Vagina (tissue), 2 donors: ENCODE measurements around the gene NCR3LG1. TPM values are rescaled to one million over a fixed set of nuclear protein-coding genes. Genes with fewer than 3 reads are reported as not detected.

Experiments used
- DNase-seq, 2 donors: peaks; one replicate each; pipeline ENCODE4 v3.0.0-alpha.2; 2017; ENCODE audit errors: extremely low spot score in 2 of 2
- H3K27ac ChIP-seq: fragments of 200-600 bp; sonication (generic); one replicate; pipeline ENCODE4 v1.5.1; 2019
- H3K27me3 ChIP-seq: fragments of 200-600 bp; sonication (generic); one replicate; pipeline ENCODE4 v1.5.1; 2019
- H3K36me3 ChIP-seq, 2 donors: fragments of 200-600 bp; sonication (generic); one replicate each; pipeline ENCODE4 v1.5.1; 2017 to 2019
- H3K4me1 ChIP-seq: fragments of 200-600 bp; sonication (generic); one replicate; pipeline ENCODE4 v1.5.1; 2019
- H3K4me3 ChIP-seq, 2 donors: fragments of 200-600 bp; sonication (generic); 1 replicate in 1 of 2; 2 replicates in 1 of 2; pipeline ENCODE4 v1.5.1; 2016 to 2019
- H3K9me3 ChIP-seq: fragments of 200-600 bp; sonication (generic); one replicate; pipeline ENCODE4 v1.5.1; 2019
- CTCF ChIP-seq, 3 experiments: fragments of 450-650 bp in 2 of 3; fragments of 200-600 bp in 1 of 3; sonication (generic) in 1 of 3; IDR thresholded peaks; one replicate each; pipeline ENCODE4 v1.5.1; 2017 to 2019; ENCODE audit warnings: antibody characterized with exemption in 3 of 3, mild to moderate bottlenecking in 2 of 3, moderate library complexity in 2 of 3
- POLR2A ChIP-seq, 2 donors: fragments of 450-650 bp; IDR thresholded peaks; one replicate each; pipeline ENCODE4 v1.6.1; 2017; ENCODE audit warnings: antibody characterized with exemption in 2 of 2, mild to moderate bottlenecking in 2 of 2, moderate library complexity in 2 of 2
- POLR2AphosphoS5 ChIP-seq, 2 donors: sonication (generic); formaldehyde crosslinking; IDR thresholded peaks; one replicate each; pipeline ENCODE4 v1.9.0; 2017; ENCODE audit warnings: antibody characterized with exemption in 2 of 2, mild to moderate bottlenecking in 2 of 2, low read depth in 1 of 2; ENCODE audit not compliant: insufficient read depth in 1 of 2
- intact Hi-C: fragments of 100-400 bp; cut with DNase I; formaldehyde crosslinking; loops from one replicate; pipeline ENCODE4 v1.15.1; 2023
- total RNA-seq: library from RNA; depleted of rRNA; stranded (reverse); fragments of >200 nt; gene quantifications from one replicate; pipeline ENCODE4 v1.2.3, GENCODE V29; 2016

Gene NCR3LG1
- total RNA-seq, 1 donor from 2014 or later: 2.2 TPM

GRCh38 chr11:17414992-17415391, 63.4 kb downstream of the NCR3LG1 start:
- Histone ChIP-seq H3K27me3 (no peaks in the 10 kb centered on the region), H3K4me3 (no peak overlapping the region), H3K4me1 (no peaks in the 10 kb centered on the region), H3K36me3 (no peaks in the 10 kb centered on the region), H3K27ac (no peak overlapping the region), H3K9me3 (no peaks in the 10 kb centered on the region)
- DNase-seq: no peak
- intact Hi-C loops: no loop called here
- TF ChIP-seq POLR2AphosphoS5 (IDR thresholded peaks at IDR 0.05; ENCODE audit: insufficient read depth in 1 of 2, low read depth in 1 of 2) (no peak), POLR2A (IDR thresholded peaks at IDR 0.05) (no peak), CTCF (IDR thresholded peaks at IDR 0.05) (no peak)

GRCh38 chr11:17415523-17416104, 64.0 kb downstream of the NCR3LG1 start:
- Histone ChIP-seq H3K4me3 (no peak overlapping the region), H3K27ac (no peak overlapping the region), H3K36me3 (no peaks in the 10 kb centered on the region), H3K4me1 (no peaks in the 10 kb centered on the region), H3K9me3 (no peaks in the 10 kb centered on the region), H3K27me3 (no peaks in the 10 kb centered on the region)
- TF ChIP-seq CTCF (IDR thresholded peaks at IDR 0.05) (no peak), POLR2A (IDR thresholded peaks at IDR 0.05) (no peak), POLR2AphosphoS5 (IDR thresholded peaks at IDR 0.05; ENCODE audit: insufficient read depth in 1 of 2, low read depth in 1 of 2) (no peak)
- intact Hi-C loops: no loop called here
- no peak for DNase-seq

- intact Hi-C loops: no loop called here
- Histone ChIP-seq H3K27me3 (no peaks in the 10 kb centered on the region), H3K4me3 (no peak overlapping the region), H3K4me1 (no peaks in the 10 kb centered on the region), H3K36me3 (no peaks in the 10 kb centered on the region), H3K27ac (no peak overlapping the region), H3K9me3 (no peaks in the 10 kb centered on the region)
- DNase-seq: no peak
- TF ChIP-seq CTCF (IDR thresholded peaks at IDR 0.05) (no peak), POLR2AphosphoS5 (IDR thresholded peaks at IDR 0.05; ENCODE audit: insufficient read depth in 1 of 2, low read depth in 1 of 2) (no peak), POLR2A (IDR thresholded peaks at IDR 0.05) (no peak)
Observed at GRCh38 chr11:17416492-17416891, 64.9 kb downstream of the NCR3LG1 start.

- Histone ChIP-seq H3K27me3 (no peaks in the 10 kb centered on the region), H3K9me3 (no peaks in the 10 kb centered on the region), H3K27ac (no peak overlapping the region), H3K4me1 (no peaks in the 10 kb centered on the region), H3K36me3 (no peaks in the 10 kb centered on the region), H3K4me3 (no peak overlapping the region)
- DNase-seq: no peak
- intact Hi-C loops: no loop called here
- TF ChIP-seq POLR2A (IDR thresholded peaks at IDR 0.05): no peak
- no peak for TF ChIP-seq POLR2AphosphoS5 (IDR thresholded peaks at IDR 0.05; ENCODE audit: insufficient read depth in 1 of 2, low read depth in 1 of 2)
- no peak for TF ChIP-seq CTCF (IDR thresholded peaks at IDR 0.05)
Observed at GRCh38 chr11:17418444-17419081, 67.0 kb downstream of the NCR3LG1 start.

- no peak for TF ChIP-seq POLR2A (IDR thresholded peaks at IDR 0.05)
- H3K27ac ChIP-seq: no peak overlapping the region
- H3K4me3 ChIP-seq: no peak overlapping the region
- H3K27me3 ChIP-seq: no peaks in the 10 kb centered on the region
- H3K36me3 ChIP-seq: no peaks in the 10 kb centered on the region
- no peak for DNase-seq
- H3K9me3 ChIP-seq: no peaks in the 10 kb centered on the region
- intact Hi-C loops: no loop called here
- no peaks in the 10 kb centered on the region for H3K4me1 ChIP-seq
Observed at GRCh38 chr11:17421781-17422180, 70.2 kb downstream of the NCR3LG1 start.
